ENCODE data around the gene SOBP.
"Not testable (repeated sequence)": the region's sequence is repeated elsewhere in the genome, so short reads cannot be mapped to it uniquely, and the experiment has no call there.

DNA sequence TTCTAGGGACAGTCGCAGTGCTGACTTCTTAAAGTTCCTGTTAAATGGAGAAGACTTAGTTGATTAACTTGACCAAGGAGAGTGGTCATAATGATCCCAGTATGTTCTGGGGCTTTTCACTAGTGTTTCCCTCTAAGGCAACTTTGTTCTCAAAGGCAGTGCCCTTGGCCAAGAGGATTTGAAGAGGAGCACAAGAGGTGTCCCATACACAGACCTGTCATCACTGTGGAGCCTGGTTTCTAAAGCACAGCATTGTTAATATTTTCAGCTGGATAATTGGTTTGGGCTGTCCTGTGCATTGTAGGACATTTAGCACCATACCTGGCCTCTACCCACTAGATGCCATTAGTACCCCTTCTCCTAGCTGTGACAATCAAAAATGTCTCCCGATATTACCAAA lies 30.8 kb downstream of the SOBP start:
- not testable (repeated sequence) for TF ChIP-seq CTCF (IDR thresholded peaks at IDR 0.05); NR2C2 (CRISPR knock-in tag; IDR thresholded peaks at IDR 0.05); RELA (CRISPR knock-in tag; IDR thresholded peaks at IDR 0.05; ENCODE audit: borderline replicate concordance); CREB1 (CRISPR knock-in tag; IDR thresholded peaks at IDR 0.05); MAX (CRISPR knock-in tag; IDR thresholded peaks at IDR 0.05); HMGA2 (CRISPR knock-in tag; IDR thresholded peaks at IDR 0.05)

All from WTC11 (cell line).